ENCODE data around the gene CAPN2. TPM values are rescaled to one million over a fixed set of nuclear protein-coding genes. Genes with fewer than 3 reads are reported as not detected.

Gene CAPN2
- total RNA-seq, 4 donors from 2014 or later, result 33.6 to 87.6 (median 44.0) TPM

DNA sequence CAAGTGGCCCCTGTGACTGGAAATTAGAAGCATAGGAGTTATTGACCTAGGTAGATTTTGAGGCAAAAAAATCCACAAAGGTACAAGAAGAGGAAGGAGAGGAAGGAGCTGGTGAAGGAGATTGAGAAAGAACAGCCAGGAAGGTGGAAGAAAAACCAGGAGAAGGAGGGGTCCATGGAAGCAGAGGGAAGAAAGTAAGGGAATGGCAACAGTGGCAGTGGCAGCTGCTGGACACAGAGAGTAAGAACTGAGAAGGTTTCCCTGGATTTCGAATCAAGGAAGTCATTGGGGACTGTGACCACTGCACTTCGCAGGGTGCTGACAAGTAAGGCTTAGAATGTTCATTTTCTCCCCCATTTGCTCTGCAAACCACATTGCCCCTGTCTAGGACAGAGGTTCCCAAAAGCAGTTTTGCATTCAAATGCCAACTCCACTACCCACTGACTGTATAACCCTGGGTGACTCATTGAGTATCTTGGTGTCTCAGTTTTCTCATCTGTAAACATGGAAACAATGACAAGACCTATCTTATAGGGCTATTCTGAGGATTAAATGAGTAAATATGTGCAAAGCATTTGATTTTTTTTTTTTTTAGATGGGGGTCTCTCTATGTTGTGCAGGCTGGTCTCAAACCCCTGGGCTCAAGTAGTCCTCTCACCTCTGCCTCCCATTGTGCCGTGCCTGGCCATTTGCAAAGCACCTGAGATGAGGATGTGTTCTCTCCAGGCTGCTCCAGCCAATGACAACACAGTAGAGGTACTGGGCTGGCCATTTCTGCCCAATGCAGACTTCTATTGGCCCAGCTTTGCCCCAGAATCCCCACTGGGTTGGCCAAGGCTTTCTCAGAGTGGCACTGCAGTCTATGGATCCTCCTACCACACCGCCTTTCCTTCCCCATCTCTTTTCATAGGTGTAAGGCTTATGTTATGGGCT is 9.3 kb upstream of the CAPN2 start:
- no peak for DNase-seq (ENCODE audit: low spot score in 2 of 2)
- no peak overlapping the region for H3K4me3 ChIP-seq
- H3K36me3 ChIP-seq, result no peaks in the 10 kb centered on the region
- H3K9me3 ChIP-seq, result no peaks in the 10 kb centered on the region
- H3K27ac ChIP-seq, result no peak overlapping the region
- no peaks in the 10 kb centered on the region for H3K27me3 ChIP-seq
- TF ChIP-seq POLR2A (IDR thresholded peaks at IDR 0.05), result no peak
- TF ChIP-seq, protein P1, sequence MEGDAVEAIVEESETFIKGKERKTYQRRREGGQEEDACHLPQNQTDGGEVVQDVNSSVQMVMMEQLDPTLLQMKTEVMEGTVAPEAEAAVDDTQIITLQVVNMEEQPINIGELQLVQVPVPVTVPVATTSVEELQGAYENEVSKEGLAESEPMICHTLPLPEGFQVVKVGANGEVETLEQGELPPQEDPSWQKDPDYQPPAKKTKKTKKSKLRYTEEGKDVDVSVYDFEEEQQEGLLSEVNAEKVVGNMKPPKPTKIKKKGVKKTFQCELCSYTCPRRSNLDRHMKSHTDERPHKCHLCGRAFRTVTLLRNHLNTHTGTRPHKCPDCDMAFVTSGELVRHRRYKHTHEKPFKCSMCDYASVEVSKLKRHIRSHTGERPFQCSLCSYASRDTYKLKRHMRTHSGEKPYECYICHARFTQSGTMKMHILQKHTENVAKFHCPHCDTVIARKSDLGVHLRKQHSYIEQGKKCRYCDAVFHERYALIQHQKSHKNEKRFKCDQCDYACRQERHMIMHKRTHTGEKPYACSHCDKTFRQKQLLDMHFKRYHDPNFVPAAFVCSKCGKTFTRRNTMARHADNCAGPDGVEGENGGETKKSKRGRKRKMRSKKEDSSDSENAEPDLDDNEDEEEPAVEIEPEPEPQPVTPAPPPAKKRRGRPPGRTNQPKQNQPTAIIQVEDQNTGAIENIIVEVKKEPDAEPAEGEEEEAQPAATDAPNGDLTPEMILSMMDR (IDR thresholded peaks at IDR 0.05), result no peak
- no peak for TF ChIP-seq EP300 (IDR thresholded peaks at IDR 0.05)
- TF ChIP-seq POLR2AphosphoS5 (IDR thresholded peaks at IDR 0.05), result no peak
- peaks cover 53% of the 10 kb centered on the region for H3K4me1 ChIP-seq
- WGBS, result 89% methylated on average over 4 of the region's 4 CpGs

- peaks cover 56% of the 10 kb centered on the region for H3K4me1 ChIP-seq
- H3K4me3 ChIP-seq, result no peak overlapping the region
- H3K36me3 ChIP-seq, result no peaks in the 10 kb centered on the region
- 72% methylated on average over 1 of the region's 1 CpG for WGBS
- TF ChIP-seq POLR2A (IDR thresholded peaks at IDR 0.05) (no peak), EP300 (IDR thresholded peaks at IDR 0.05) (no peak), POLR2AphosphoS5 (IDR thresholded peaks at IDR 0.05) (no peak)
- TF ChIP-seq, protein P1 (IDR thresholded peaks at IDR 0.05), result no peak
- H3K27me3 ChIP-seq, result no peaks in the 10 kb centered on the region
- no peak for DNase-seq (ENCODE audit: low spot score in 2 of 2)
- no peak overlapping the region for H3K27ac ChIP-seq
- no peaks in the 10 kb centered on the region for H3K9me3 ChIP-seq
Measured at GRCh38 chr1:223703668-223704013, 8.7 kb upstream of the CAPN2 start.

DNA sequence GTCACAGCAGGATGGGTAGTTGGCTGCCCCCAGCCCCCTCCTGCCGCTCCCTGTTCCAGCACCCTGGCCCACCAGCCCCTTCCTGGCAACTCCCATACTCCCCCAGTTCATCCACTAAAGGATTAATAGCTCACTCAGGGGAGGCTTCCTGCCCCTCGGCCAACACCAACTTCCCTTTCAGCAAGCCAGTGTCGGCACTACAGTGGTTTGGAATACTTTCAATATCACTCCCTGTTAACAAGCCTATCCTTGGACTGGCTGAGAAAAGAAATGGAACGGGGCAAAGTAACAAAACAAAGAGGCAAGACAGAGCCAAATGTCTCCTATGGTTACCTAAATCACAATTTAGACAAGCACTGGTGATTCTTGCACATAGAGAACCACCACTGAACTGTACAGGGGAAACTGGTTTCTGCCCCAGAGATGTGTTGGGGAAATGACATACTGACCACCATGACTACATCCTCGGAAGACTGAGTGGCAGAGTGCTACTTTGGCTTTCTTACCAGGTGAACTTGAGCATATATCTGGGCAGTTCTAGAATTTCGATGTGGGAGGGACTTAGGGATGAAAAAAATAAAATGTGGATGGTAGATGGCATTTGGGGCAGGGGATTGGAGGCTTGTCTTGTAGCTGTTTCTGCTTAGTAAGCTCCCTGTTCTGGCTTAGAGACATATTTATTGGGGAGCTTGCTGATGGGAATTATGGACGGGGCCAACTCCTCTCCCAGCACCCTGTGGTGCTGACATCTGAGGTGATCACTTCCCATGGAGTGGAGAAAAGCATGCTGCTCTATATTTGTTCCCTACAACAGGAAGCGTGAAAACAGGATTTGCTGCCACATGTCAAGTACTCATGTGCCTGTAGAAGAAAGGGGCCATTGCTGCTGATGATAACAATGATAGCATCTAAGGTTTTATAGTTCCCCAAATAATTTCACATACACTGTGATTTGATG is 7.1 kb upstream of the CAPN2 start:
- Histone ChIP-seq H3K9me3 (no peaks in the 10 kb centered on the region), H3K4me1 (peaks cover 51% of the 10 kb centered on the region), H3K27ac (peak overlapping the region; percentile 32), H3K27me3 (no peaks in the 10 kb centered on the region), H3K36me3 (no peaks in the 10 kb centered on the region), H3K4me3 (no peak overlapping the region)
- peak in 1 of 2 donors; percentile 69 for DNase-seq (ENCODE audit: low spot score in 2 of 2)
- TF ChIP-seq EP300 (IDR thresholded peaks at IDR 0.05), result no peak
- TF ChIP-seq, protein P1 (IDR thresholded peaks at IDR 0.05), result no peak
- 53% methylated on average over 8 of the region's 8 CpGs for WGBS

DNA sequence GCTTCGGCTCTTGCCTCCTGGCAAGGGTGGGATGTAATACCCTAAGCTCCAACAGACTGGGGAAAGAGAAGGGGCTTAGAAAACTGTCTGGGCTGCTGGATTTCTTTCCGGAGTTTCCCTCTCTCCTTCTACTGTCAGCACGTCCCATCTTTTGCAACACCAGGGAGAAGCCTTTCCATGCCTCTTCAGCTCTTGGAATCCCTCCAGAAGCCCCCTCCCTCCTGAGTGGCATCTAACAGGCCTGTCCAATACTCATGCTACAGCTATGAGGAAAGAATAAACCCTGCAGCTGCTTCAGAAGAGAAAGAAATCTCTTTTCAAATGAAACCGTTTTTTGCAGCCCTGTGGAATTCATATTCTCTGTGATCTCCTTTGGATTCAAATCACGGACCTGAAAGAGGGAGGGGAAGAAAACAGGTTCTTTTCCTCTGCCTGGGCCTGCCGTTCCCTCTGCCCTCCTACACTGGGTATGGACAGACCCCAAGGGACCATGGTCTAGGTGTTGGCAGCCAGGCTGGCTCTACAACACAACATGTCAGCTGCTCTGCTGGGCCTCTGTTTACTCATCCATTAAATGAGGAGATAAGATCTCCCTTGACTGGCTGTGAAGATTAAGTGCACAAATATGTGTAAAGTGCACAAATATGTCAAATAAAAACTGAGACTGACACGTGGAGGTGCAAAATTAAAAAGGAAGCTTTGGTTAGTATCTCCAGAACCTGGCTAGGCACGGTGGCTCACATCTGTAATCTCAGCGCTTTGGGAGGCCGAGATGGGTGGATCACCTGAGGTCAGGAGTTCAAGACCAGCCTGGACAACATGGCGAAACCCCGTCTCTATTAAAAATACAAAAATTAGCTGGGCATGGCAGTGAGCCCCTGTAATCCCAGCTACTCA is 6.0 kb upstream of the CAPN2 start:
- no peak for DNase-seq (ENCODE audit: low spot score in 2 of 2)
- H3K4me1 ChIP-seq, result peaks cover 40% of the 10 kb centered on the region

More for the DNA sequence above, 6.0 kb upstream of the CAPN2 start:
- Histone ChIP-seq H3K27me3 (no peaks in the 10 kb centered on the region), H3K27ac (peak overlapping the region; percentile 95), H3K4me3 (no peak overlapping the region), H3K36me3 (no peaks in the 10 kb centered on the region), H3K9me3 (no peaks in the 10 kb centered on the region)
- WGBS, result 65% methylated on average over 12 of the region's 12 CpGs
- TF ChIP-seq, protein P1 (IDR thresholded peaks at IDR 0.05), result no peak
- TF ChIP-seq POLR2AphosphoS5 (IDR thresholded peaks at IDR 0.05) (no peak), EP300 (IDR thresholded peaks at IDR 0.05) (no peak), POLR2A (IDR thresholded peaks at IDR 0.05) (no peak)

Data from suprapubic skin (tissue), 4 donors.